A549 (cell line): ENCODE results near the gene N4BP3.

ENCODE experiments used
- CBX2 ChIP-seq: fragments of 200-600 bp; sonication (generic); IDR thresholded peaks from 2 replicates; pipeline ENCODE4 v1.6.1; 2016; ENCODE audit warnings: low read depth, mild to moderate bottlenecking, borderline replicate concordance
- CTCF ChIP-seq: fragments of >200 bp; sonication (Bioruptor Twin); formaldehyde crosslinking; IDR thresholded peaks from 3 replicates; pipeline ENCODE4 v1.5.1; 2016

DNA sequence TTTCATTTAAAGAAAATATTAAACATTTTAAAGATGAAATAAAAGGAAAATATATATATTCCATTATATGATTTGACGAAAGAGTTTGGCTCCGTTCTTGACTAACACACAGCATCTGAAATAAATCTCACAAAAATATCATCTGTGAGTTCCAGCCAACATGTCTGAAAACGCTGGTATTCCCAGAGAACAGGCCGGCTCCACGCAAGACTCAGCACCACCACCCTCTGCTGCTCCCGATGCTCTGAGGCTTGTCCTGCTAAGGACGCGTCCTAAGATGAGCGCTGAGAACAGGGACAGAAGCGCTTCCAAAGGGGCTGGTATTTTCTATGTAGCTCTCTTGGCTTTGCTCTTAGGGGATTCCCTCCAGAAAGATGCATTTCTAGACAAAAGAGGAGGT is 40.6 kb upstream of the N4BP3 start:
- no peak for TF ChIP-seq CTCF
- no peak for TF ChIP-seq CBX2
